GM19463 (cell line): ENCODE results near the gene PM20D2.

Experiments used
- ATAC-seq: cut with Tn5 transposase; IDR thresholded peaks from one replicate; pipeline ENCODE4 v1.9.1; 2021; ENCODE audit warnings: mild to moderate bottlenecking, moderate library complexity; ENCODE audit not compliant: unreplicated experiment

Gene PM20D2

DNA sequence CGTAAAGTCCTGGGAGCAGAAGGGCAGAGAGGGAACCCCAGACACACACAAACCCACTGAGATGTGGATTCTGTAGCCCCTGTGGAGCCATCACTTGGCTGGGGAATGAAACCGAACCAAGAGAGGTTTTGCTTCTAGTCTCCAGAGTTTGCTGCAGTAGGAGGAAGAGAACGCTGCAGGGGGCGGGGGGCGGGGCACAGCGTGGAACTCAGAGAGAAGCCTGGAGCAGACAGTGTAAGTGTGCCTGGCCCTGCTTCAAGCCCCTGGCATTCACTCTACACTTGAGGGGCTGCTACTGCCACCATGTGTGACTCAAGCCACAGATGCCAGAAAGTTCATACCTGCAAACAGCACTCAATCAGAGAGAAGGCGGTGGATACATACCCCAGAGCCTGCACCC, 52.4 kb downstream of the PM20D2 start:
- ATAC-seq, result no peak

DNA sequence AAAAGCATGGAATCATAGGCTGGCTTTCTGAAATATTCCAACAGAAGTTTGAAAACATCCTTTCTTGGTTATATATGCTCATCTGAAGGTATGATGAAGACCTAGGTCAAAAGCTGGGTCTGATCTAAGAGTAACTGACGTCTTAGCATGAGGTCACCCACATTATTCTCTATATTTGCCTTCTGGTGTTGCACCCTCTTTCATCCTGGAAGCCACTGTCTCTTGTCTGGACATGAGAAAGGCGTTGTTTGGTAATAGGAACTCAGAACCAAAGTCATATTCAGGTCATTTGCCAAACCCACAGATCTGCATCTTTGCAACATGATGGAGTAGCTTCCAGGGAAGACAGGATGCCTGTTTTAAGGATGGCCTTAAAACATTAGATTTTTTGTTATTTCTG, 53.7 kb downstream of the PM20D2 start:
- no peak for ATAC-seq

DNA sequence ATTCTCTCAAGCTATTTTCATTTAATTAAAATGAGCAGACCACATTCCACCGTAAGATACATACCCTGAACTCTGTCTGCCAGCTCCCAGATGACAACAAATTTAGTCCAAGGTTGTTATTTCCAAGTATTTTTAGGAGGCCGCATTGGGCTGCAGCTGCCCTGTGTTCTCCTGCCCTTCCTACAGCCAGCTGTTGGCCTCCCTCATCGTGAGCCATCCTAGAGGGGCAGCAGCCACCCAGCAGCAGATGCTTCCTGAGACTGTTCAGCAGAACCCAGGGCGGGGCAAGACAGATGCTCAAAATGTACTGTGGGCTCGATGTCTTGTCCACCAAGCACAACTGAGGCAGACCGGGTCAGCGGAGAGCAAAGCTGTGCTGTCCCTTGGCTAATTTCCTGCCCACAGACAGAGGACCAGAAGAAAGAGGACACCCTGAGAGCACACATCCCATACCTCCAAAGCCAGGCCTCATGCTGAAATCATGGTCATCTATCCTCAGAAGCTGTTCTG, 54.9 kb downstream of the PM20D2 start:
- ATAC-seq, result no peak

DNA sequence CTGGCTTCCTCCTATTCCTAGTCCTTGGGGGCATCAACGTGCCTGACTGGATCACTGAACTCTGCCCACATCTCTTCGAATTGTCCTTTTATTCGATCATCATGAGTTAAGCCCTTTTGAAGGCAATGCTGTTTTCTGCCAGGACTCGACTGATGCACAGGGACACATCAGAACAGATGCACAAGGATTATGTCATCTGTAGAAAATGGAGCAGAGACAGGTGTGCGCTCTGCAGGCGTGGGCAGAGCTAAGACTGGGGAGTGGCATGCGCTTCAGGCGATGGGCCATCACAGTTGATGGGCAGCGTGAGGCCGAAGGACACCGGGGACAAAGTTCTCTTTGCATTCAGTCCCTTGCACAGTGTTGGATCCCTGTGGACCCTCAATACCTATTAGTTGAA, 58.2 kb downstream of the PM20D2 start:
- no peak for ATAC-seq

DNA sequence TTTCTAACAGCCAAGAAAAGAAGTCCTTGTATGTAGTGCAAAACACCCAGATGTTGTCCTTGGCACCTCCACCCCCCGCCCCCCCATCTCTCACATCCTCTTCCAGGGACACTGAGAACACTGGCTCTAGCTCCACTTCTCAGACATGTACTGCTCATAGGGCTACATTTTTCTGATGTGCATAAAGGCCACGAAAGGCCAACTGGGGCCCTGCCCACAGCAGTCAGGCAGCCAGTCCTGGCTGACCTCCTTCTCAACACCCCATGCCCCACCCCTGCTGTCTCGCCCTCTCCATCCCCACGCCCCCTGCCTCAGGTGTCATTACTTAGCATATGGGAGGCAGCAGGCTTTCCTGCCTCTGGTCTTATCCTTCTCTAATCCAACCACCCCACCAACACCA, 60.0 kb downstream of the PM20D2 start:
- ATAC-seq, result no peak

DNA sequence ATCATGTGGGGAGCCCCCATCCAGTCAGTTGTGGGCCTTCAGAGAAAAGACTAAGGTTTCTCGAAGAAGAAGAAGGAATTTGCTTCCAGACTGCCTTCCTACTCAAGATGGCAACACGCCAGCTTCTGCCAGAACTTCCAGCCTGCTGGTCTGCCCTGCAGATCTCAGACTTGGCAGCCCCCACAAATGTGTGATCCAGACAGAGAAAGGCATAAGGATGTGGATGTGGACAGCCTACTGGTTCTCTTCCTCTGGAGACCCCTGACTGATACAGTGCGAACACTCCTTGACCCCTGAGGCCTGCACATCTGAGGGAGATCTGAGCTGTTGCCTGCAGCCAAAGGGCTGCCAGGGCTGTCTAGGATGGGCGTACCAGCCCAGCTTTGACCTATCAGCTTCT, 62.7 kb downstream of the PM20D2 start:
- no peak for ATAC-seq

DNA sequence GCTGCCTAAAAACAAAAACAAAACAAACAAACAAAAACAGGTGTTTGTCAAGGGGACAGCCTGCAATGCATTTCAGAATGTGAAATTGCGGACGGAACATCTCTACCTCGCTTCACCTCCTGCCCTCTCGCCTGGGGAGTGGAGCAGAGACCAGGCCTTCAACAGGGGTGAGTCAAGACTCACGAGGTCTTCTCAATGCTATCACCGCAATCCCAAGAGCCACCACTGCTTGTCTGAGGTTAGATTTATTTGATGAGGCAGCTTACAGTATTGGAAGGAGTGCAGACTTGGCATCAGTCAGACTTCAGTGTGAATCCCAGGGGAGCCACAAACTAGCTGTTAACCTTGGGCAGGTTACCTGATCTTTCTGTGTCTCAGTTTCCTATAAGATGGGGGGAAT, 63.6 kb downstream of the PM20D2 start:
- ATAC-seq, result no peak

DNA sequence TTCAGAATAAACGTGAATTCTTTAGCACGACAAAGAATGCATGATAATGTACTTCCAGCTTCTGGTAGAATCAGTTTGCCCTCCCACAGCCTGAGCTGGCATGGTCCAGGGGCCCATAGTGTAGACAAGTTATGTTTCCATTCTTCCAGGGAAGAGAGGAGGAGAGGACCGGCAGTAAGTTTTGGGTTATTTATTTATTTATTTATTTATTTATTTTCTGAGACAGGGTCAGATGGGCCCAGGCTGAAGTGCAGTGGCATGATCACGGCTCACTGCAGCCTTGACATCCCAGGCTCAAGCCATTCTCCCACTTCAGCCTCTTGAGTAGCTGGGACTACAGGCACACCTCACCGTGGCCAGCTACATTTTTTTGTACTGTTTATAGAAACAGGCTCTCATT, 66.6 kb downstream of the PM20D2 start:
- no peak for ATAC-seq

DNA sequence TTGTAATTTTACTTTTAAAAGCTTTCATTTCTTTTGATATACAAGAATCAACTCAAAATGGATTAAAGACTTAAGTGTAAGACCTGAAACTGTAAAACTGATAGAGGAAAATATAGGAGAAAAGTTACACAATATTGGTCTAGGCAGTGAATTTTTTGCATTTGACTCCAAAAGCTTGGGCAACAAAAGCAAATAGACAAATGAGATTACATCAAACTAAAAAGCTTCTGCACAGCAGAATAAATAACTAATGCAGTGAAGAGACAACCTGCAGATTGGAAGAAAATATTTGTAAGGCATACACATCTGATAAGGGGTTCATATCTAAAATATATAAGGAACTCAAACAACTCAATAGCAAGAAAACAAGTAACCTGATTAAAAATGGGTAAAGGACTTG, 68.3 kb downstream of the PM20D2 start:
- ATAC-seq, result no peak
